Measurements from ENCODE around the gene KDM1B. TPM values are rescaled to one million over a fixed set of nuclear protein-coding genes. Genes with fewer than 3 reads are reported as not detected.

Gene KDM1B
- polyA plus RNA-seq, 1 of the 3 experiments (the other 2 are of a cell fraction): 9.4 TPM

DNA sequence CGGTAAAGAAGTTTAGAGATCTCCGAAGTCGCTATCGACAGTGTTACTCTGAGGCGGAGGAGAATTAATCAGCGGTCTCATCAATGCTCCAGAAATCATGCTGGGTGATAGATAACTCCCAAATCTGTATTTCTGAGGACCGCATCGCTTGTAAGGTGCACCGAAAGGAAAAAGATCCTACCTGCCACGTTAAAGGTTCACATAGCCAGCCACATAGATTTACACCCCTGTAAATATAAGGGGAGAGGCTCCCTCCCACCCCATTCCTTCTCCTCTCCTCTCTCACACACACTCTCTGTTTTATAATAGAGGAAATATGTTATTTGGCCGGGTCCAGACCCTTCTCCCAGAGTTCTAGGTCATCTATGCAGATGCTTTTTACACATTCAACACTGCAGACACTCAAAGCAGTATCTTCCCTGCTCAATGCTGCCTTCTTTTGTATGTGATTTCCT, 109.7 kb downstream of the KDM1B start:
- Histone ChIP-seq H3F3A (replicated peaks; ENCODE audit: insufficient read depth) (peaks cover 8% of the 10 kb centered on the region), H3K4me1 (ENCODE audit: control insufficient read depth in 1 of 2, insufficient read depth in 2 of 2, low read depth in 1 of 2, low read length in 1 of 2) (peaks cover 17 to 18% of the 10 kb centered on the region in 2 experiments; a peak in 3 of 4 replicates), H3K27me3 (ENCODE audit: insufficient read depth) (no peaks in the 10 kb centered on the region), H3K4me2 (peak overlapping the region; percentile 83), H3K9me2 (no peaks in the 10 kb centered on the region), H2AFZ (ENCODE audit: low read depth) (peak overlapping the region; percentile 89), H4K20me1 (ENCODE audit: insufficient read depth) (peaks cover 32% of the 10 kb centered on the region), H3K36me3 (replicated peaks in 1 of 2; ENCODE audit: control insufficient read depth in 1 of 2, insufficient read depth in 2 of 2, low read length in 1 of 2) (no peaks in the 10 kb centered on the region), H3K9me3 (no peaks in the 10 kb centered on the region), H3K79me2 (ENCODE audit: insufficient read depth) (peaks cover 42% of the 10 kb centered on the region), H3K27ac (ENCODE audit: low read depth in 2 of 2, low read length in 1 of 2) (peak overlapping the region; percentile 86 to 88), H3K4me3 (ENCODE audit: low read depth in 2 of 2, low read length in 1 of 2) (peak overlapping the region; percentile 88 to 93), H3K9ac (peak overlapping the region; percentile 92)
- ChIA-PET CTCF (interaction anchor here (0.9 to 1.4 kb wide), 2 partner anchors 16 to 37 kb away, joined by 3 to 4 read pairs; no protein-coding TSS in a partner anchor), POLR2A (no interaction called here)
- 6% methylated on average over 11 of the region's 11 CpGs for WGBS (ENCODE audit: low lambda C conversion rate)
- peak; percentile 52 for DNase-seq
- no peak for TF ChIP-seq TCF12 (IDR thresholded peaks at IDR 0.05)
- TF ChIP-seq, protein P1, sequence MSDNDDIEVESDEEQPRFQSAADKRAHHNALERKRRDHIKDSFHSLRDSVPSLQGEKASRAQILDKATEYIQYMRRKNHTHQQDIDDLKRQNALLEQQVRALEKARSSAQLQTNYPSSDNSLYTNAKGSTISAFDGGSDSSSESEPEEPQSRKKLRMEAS (IDR thresholded peaks at IDR 0.05; ENCODE audit: low read depth): no peak
- TF ChIP-seq, protein P2, sequence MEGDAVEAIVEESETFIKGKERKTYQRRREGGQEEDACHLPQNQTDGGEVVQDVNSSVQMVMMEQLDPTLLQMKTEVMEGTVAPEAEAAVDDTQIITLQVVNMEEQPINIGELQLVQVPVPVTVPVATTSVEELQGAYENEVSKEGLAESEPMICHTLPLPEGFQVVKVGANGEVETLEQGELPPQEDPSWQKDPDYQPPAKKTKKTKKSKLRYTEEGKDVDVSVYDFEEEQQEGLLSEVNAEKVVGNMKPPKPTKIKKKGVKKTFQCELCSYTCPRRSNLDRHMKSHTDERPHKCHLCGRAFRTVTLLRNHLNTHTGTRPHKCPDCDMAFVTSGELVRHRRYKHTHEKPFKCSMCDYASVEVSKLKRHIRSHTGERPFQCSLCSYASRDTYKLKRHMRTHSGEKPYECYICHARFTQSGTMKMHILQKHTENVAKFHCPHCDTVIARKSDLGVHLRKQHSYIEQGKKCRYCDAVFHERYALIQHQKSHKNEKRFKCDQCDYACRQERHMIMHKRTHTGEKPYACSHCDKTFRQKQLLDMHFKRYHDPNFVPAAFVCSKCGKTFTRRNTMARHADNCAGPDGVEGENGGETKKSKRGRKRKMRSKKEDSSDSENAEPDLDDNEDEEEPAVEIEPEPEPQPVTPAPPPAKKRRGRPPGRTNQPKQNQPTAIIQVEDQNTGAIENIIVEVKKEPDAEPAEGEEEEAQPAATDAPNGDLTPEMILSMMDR (IDR thresholded peaks at IDR 0.05): peak; percentile 4; the same call in 1 of the 2 replicates
- no peak for TF ChIP-seq CHD2 (IDR thresholded peaks at IDR 0.05; ENCODE audit: low read length, partially characterized antibody)
- no peak for TF ChIP-seq SMC3 (IDR thresholded peaks at IDR 0.05; ENCODE audit: low read depth, low read length)
- TF ChIP-seq FOXM1 (IDR thresholded peaks at IDR 0.05; ENCODE audit: low read depth): no peak
- TF ChIP-seq SIN3A (IDR thresholded peaks at IDR 0.05; ENCODE audit: borderline replicate concordance, low read depth, low read length): peak; percentile 55; the same call in 1 of the 2 replicates

DNA sequence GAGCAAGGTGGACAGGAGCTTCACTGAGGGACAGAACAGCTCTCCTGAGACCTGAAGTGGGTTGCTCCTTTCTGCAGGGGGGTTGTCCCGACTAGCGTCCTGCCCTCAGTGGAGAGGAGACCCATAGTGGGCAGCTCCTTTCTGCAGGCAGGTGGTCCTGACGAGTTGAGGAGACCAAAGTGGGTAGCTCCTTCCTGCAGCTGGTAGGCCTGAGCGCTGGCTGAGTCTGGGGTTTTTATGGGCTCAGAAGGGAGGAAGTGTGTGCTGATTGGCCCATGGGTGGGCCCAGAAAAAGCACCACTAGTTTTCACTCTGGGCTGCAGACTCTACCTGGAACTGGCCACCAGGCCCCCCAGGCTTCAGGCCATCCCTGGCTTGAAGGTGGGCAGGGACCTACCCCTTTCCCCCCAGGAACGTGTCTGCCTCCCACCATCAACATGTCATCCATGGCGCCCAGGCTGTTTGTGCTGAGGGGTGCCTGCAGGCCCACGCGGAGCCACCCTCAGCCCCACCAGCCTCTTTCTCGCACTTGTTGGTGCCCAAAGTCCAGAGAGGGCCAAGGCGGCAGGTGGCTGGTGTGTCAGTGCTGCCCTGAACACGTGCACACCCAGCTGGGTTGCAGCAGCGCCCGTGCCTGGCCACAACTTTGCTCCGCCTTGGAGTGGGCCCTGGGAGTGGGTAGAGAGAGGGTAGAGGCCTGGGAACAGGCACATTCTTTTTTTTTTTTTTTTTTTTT, 110.7 kb downstream of the KDM1B start:
- no peak for DNase-seq
- Histone ChIP-seq H3K9ac (no peak overlapping the region), H3K27ac (ENCODE audit: low read depth in 2 of 2, low read length in 1 of 2) (no peak overlapping the region), H2AFZ (ENCODE audit: low read depth) (no peak overlapping the region), H3F3A (replicated peaks; ENCODE audit: insufficient read depth) (peaks cover 8% of the 10 kb centered on the region), H3K9me2 (no peaks in the 10 kb centered on the region), H3K9me3 (no peaks in the 10 kb centered on the region), H3K36me3 (replicated peaks in 1 of 2; ENCODE audit: control insufficient read depth in 1 of 2, insufficient read depth in 2 of 2, low read length in 1 of 2) (no peaks in the 10 kb centered on the region), H3K4me1 (ENCODE audit: control insufficient read depth in 1 of 2, insufficient read depth in 2 of 2, low read depth in 1 of 2, low read length in 1 of 2) (peaks cover 9 to 11% of the 10 kb centered on the region in 2 experiments; a peak in 3 of 4 replicates), H3K4me2 (no peak overlapping the region), H3K4me3 (ENCODE audit: low read depth in 2 of 2, low read length in 1 of 2) (no peak overlapping the region), H3K27me3 (ENCODE audit: insufficient read depth) (no peaks in the 10 kb centered on the region), H4K20me1 (ENCODE audit: insufficient read depth) (peaks cover 22% of the 10 kb centered on the region), H3K79me2 (ENCODE audit: insufficient read depth) (peaks cover 32% of the 10 kb centered on the region)
- ChIA-PET CTCF (interaction anchor here (0.9 to 1.4 kb wide), 2 partner anchors 15 to 36 kb away, joined by 3 to 4 read pairs; no protein-coding TSS in a partner anchor), POLR2A (no interaction called here)
- TF ChIP-seq NFIC (IDR thresholded peaks at IDR 0.05; ENCODE audit: borderline replicate concordance) (no peak), GABPA (IDR thresholded peaks at IDR 0.05; ENCODE audit: low read depth) (no peak), RAD21 (IDR thresholded peaks at IDR 0.05; ENCODE audit: low read length) (no peak), FOXJ3 (CRISPR knock-in tag; IDR thresholded peaks at IDR 0.05) (no peak), JUND (IDR thresholded peaks at IDR 0.05) (no peak), RFX5 (IDR thresholded peaks at IDR 0.05; ENCODE audit: low read length) (no peak)
- TF ChIP-seq, protein P3, sequence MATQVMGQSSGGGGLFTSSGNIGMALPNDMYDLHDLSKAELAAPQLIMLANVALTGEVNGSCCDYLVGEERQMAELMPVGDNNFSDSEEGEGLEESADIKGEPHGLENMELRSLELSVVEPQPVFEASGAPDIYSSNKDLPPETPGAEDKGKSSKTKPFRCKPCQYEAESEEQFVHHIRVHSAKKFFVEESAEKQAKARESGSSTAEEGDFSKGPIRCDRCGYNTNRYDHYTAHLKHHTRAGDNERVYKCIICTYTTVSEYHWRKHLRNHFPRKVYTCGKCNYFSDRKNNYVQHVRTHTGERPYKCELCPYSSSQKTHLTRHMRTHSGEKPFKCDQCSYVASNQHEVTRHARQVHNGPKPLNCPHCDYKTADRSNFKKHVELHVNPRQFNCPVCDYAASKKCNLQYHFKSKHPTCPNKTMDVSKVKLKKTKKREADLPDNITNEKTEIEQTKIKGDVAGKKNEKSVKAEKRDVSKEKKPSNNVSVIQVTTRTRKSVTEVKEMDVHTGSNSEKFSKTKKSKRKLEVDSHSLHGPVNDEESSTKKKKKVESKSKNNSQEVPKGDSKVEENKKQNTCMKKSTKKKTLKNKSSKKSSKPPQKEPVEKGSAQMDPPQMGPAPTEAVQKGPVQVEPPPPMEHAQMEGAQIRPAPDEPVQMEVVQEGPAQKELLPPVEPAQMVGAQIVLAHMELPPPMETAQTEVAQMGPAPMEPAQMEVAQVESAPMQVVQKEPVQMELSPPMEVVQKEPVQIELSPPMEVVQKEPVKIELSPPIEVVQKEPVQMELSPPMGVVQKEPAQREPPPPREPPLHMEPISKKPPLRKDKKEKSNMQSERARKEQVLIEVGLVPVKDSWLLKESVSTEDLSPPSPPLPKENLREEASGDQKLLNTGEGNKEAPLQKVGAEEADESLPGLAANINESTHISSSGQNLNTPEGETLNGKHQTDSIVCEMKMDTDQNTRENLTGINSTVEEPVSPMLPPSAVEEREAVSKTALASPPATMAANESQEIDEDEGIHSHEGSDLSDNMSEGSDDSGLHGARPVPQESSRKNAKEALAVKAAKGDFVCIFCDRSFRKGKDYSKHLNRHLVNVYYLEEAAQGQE (IDR thresholded peaks at IDR 0.05; ENCODE audit: low read depth, low read length): no peak
- TF ChIP-seq, protein P4, sequence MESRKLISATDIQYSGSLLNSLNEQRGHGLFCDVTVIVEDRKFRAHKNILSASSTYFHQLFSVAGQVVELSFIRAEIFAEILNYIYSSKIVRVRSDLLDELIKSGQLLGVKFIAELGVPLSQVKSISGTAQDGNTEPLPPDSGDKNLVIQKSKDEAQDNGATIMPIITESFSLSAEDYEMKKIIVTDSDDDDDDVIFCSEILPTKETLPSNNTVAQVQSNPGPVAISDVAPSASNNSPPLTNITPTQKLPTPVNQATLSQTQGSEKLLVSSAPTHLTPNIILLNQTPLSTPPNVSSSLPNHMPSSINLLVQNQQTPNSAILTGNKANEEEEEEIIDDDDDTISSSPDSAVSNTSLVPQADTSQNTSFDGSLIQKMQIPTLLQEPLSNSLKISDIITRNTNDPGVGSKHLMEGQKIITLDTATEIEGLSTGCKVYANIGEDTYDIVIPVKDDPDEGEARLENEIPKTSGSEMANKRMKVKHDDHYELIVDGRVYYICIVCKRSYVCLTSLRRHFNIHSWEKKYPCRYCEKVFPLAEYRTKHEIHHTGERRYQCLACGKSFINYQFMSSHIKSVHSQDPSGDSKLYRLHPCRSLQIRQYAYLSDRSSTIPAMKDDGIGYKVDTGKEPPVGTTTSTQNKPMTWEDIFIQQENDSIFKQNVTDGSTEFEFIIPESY (IDR thresholded peaks at IDR 0.05; ENCODE audit: borderline replicate concordance, low read depth): no peak
- TF ChIP-seq, protein P2 (IDR thresholded peaks at IDR 0.05): no peak
- 93% methylated on average over 10 of the region's 14 CpGs for WGBS (ENCODE audit: low lambda C conversion rate)

All from SK-N-SH (cell line).